GM10847 (cell line): Measurements from ENCODE around the gene CD151.
A peak's percentile ranks its signal among the peaks of the same experiment; 100 is the strongest.

Experiments used
- POLR2A ChIP-seq: IDR thresholded peaks from 2 replicates; pipeline ENCODE4 v1.6.1; 2011; ENCODE audit not compliant: insufficient read length; ENCODE audit errors: extremely low read depth

The CD151 gene

GRCh38 chr11:794013-794765 is 38.6 kb upstream of the CD151 start:
- no peak for TF ChIP-seq POLR2A

- TF ChIP-seq POLR2A: no peak
These were observed 37.8 kb upstream of the CD151 start for GRCh38 chr11:794766-795633.

- peak; percentile 43 for TF ChIP-seq POLR2A
These were observed 36.9 kb upstream of the CD151 start for GRCh38 chr11:795634-796564.

GRCh38 chr11:796565-797295 is 36.0 kb upstream of the CD151 start:
- no peak for TF ChIP-seq POLR2A

- peak; percentile 41 for TF ChIP-seq POLR2A
These were observed 35.3 kb upstream of the CD151 start for GRCh38 chr11:797296-798092.

GRCh38 chr11:798093-798713 is 34.5 kb upstream of the CD151 start, which contains the start of gene SLC25A22:
Gene SLC25A22, minus strand, starts transcription at chr11:798281. Its CDS starts 3,275 bp downstream, at chr11:795006.
- TF ChIP-seq POLR2A: peak; percentile 37

GRCh38 chr11:799641-800316 is 33.0 kb upstream of the CD151 start:
- no peak for TF ChIP-seq POLR2A

GRCh38 chr11:800473-800872 is 32.3 kb upstream of the CD151 start:
- no peak for TF ChIP-seq POLR2A

- TF ChIP-seq POLR2A: no peak
These were observed 31.5 kb upstream of the CD151 start for GRCh38 chr11:801097-801780.

- TF ChIP-seq POLR2A: no peak
These were observed 30.6 kb upstream of the CD151 start for GRCh38 chr11:802018-802617.

- TF ChIP-seq POLR2A: no peak
These were observed 29.9 kb upstream of the CD151 start for GRCh38 chr11:802693-803466.
